ENCODE data around the gene EFCAB6.

The EFCAB6 gene

GRCh38 chr22:43563571-43563970, 248.5 kb downstream of the EFCAB6 start:
- H3K27ac ChIP-seq: no peak overlapping the region
- CTCF ChIA-PET: no interaction called here
- DNase-seq (ENCODE audit: low spot score): no peak
- no peak for TF ChIP-seq CTCF (conservative IDR thresholded peaks at IDR 0.05; ENCODE audit: low read depth)
- POLR2A ChIA-PET (ENCODE audit: low non-redundant PET): no interaction called here

GRCh38 chr22:43562843-43563242, 249.3 kb downstream of the EFCAB6 start:
- DNase-seq (ENCODE audit: low spot score): no peak
- ChIA-PET POLR2A (ENCODE audit: low non-redundant PET) (no interaction called here), CTCF (no interaction called here)
- H3K27ac ChIP-seq: no peak overlapping the region
- TF ChIP-seq CTCF (conservative IDR thresholded peaks at IDR 0.05; ENCODE audit: low read depth): no peak

- DNase-seq (ENCODE audit: low spot score): no peak
- ChIA-PET CTCF (interaction anchor here (0.7 kb wide), 1 partner anchor 18 kb away, joined by 3 read pairs; no protein-coding TSS in a partner anchor), POLR2A (ENCODE audit: low non-redundant PET) (no interaction called here)
- H3K27ac ChIP-seq: no peak overlapping the region
- TF ChIP-seq CTCF (conservative IDR thresholded peaks at IDR 0.05; ENCODE audit: low read depth): no peak
Measured at GRCh38 chr22:43561415-43562178, 250.5 kb downstream of the EFCAB6 start.

GRCh38 chr22:43560651-43561050, 251.5 kb downstream of the EFCAB6 start:
- POLR2A ChIA-PET (ENCODE audit: low non-redundant PET): no interaction called here
- TF ChIP-seq CTCF (conservative IDR thresholded peaks at IDR 0.05; ENCODE audit: low read depth): no peak
- CTCF ChIA-PET: no interaction called here
- no peak for DNase-seq (ENCODE audit: low spot score)
- H3K27ac ChIP-seq: no peak overlapping the region

- H3K27ac ChIP-seq: no peak overlapping the region
- POLR2A ChIA-PET (ENCODE audit: low non-redundant PET): no interaction called here
- DNase-seq (ENCODE audit: low spot score): no peak
- CTCF ChIA-PET: no interaction called here
- TF ChIP-seq CTCF (conservative IDR thresholded peaks at IDR 0.05; ENCODE audit: low read depth): no peak
Measured at GRCh38 chr22:43555561-43556515, 256.3 kb downstream of the EFCAB6 start.

GRCh38 chr22:43554694-43555365, 257.3 kb downstream of the EFCAB6 start:
- no peak for TF ChIP-seq CTCF (conservative IDR thresholded peaks at IDR 0.05; ENCODE audit: low read depth)
- no peak for DNase-seq (ENCODE audit: low spot score)
- ChIA-PET CTCF (no interaction called here), POLR2A (ENCODE audit: low non-redundant PET) (no interaction called here)
- H3K27ac ChIP-seq: no peak overlapping the region

Measured in RWPE1 (cell line).